H1 (cell line): Measurements from ENCODE around the gene SLC12A2. TPM values are rescaled to one million over a fixed set of nuclear protein-coding genes. Genes with fewer than 3 reads are reported as not detected.

Experiments
- CTCF ChIA-PET: fragments of 300-600 bp; sonication (Branson Sonifier 250); formaldehyde crosslinking; loops from one replicate; lab custom pipeline; 2021; ENCODE audit not compliant: partially characterized antibody; lab: Charles Lee
- POLR2A ChIA-PET: fragments of 300-600 bp; sonication (Branson Sonifier 250); formaldehyde crosslinking; loops from one replicate; lab custom pipeline; 2021; ENCODE audit warnings: inconsistent platforms; ENCODE audit not compliant: partially characterized antibody; lab: Charles Lee
- DNase-seq, 2 experiments: peaks; one replicate each; pipeline versions ENCODE4 v3.0.0 to v3.0.0-alpha.2; 2010 to 2022; ENCODE audit warnings: low spot score in 2 of 2, low read depth in 1 of 2, mixed read lengths in 1 of 2
- FAIRE-seq: peaks from 2 replicates; lab custom pipeline; 2011; peaks lifted over from hg19 to GRCh38; lab: Jason Lieb, UNC
- H2AFZ ChIP-seq: 2 replicates; pipeline ENCODE4 v1.8.1; 2012; ENCODE audit warnings: low read length, inconsistent platforms
- H2AK5ac ChIP-seq: 2 replicates; pipeline ENCODE4 v1.6.1; 2013; ENCODE audit warnings: low read depth, low read length
- H2BK120ac ChIP-seq: replicated peaks from 2 replicates; pipeline ENCODE3; 2013; ENCODE audit warnings: low read depth, low read length, inconsistent platforms
- H2BK12ac ChIP-seq: 2 replicates; pipeline ENCODE4 v1.6.1; 2013; ENCODE audit warnings: low read depth, low read length
- H2BK15ac ChIP-seq: 2 replicates; pipeline ENCODE4 v1.6.1; 2013; ENCODE audit warnings: low read length
- H2BK20ac ChIP-seq: 2 replicates; pipeline ENCODE4 v1.6.1; 2013; ENCODE audit warnings: low read length
- H2BK5ac ChIP-seq: 2 replicates; pipeline ENCODE4 v1.6.1; 2013; ENCODE audit warnings: low read depth, low read length
- H3K14ac ChIP-seq: 2 replicates; pipeline ENCODE4 v1.6.1; 2013; ENCODE audit warnings: inconsistent platforms; ENCODE audit not compliant: insufficient read length
- H3K18ac ChIP-seq: 2 replicates; pipeline ENCODE4 v1.6.1; 2013; ENCODE audit warnings: low read length; ENCODE audit errors: extremely low read depth
- H3K23ac ChIP-seq: 2 replicates; pipeline ENCODE4 v1.6.1; 2013; ENCODE audit warnings: inconsistent platforms; ENCODE audit not compliant: insufficient read length
- H3K23me2 ChIP-seq: 2 replicates; pipeline ENCODE4 v1.6.1; 2013; ENCODE audit warnings: low read depth, low read length
- H3K27ac ChIP-seq: 2 replicates; pipeline ENCODE4 v1.6.1; 2011; ENCODE audit warnings: low read depth, low read length, inconsistent platforms
- H3K27me3 ChIP-seq, 4 experiments: replicated peaks in 1 of 4; 1 replicate in 1 of 4; 2 replicates in 3 of 4; pipeline versions ENCODE4 v1.6.1 to v1.8.1; 2011 to 2013; ENCODE audit warnings: low read length in 3 of 4, mild to moderate bottlenecking in 3 of 4, inconsistent platforms in 2 of 4, mixed read lengths in 2 of 4, moderate library complexity in 1 of 4; ENCODE audit not compliant: control insufficient read depth in 3 of 4, insufficient read depth in 3 of 4; ENCODE audit errors: extremely low read depth in 1 of 4
- H3K36me3 ChIP-seq, 4 experiments: 2 replicates each; pipeline versions ENCODE4 v1.6.1 to v1.8.1; 2011 to 2013; ENCODE audit warnings: mild to moderate bottlenecking in 4 of 4, low read length in 3 of 4, moderate library complexity in 2 of 4, control low read depth in 1 of 4, inconsistent platforms in 1 of 4; ENCODE audit not compliant: insufficient read depth in 4 of 4, control insufficient read depth in 2 of 4
- H3K4ac ChIP-seq: replicated peaks from 2 replicates; pipeline ENCODE3; 2013; ENCODE audit warnings: low read length, low read depth, mixed read lengths, inconsistent platforms; ENCODE audit not compliant: insufficient read length
- H3K4me1 ChIP-seq, 4 experiments: replicated peaks in 1 of 4; 1 replicate in 1 of 4; 2 replicates in 3 of 4; pipeline versions ENCODE4 v1.6.1 to v1.8.1; 2011 to 2013; ENCODE audit warnings: low read length in 3 of 4, inconsistent platforms in 2 of 4, mixed read lengths in 1 of 4; ENCODE audit not compliant: insufficient read depth in 4 of 4, control insufficient read depth in 3 of 4
- H3K4me2 ChIP-seq, 2 experiments: 2 replicates each; pipeline versions ENCODE4 v1.6.1 to v1.8.1; 2011 to 2013; ENCODE audit warnings: low read depth in 2 of 2, low read length in 2 of 2, control low read depth in 1 of 2, inconsistent platforms in 1 of 2, mild to moderate bottlenecking in 1 of 2; ENCODE audit not compliant: insufficient read depth in 1 of 2
- H3K4me3 ChIP-seq, 4 experiments: fragments of 200-600, 300-600 bp in 1 of 4; sonication (generic), shearing (Covaris generic), sonication (Bioruptor Twin) in 1 of 4; 2 replicates each; pipeline versions ENCODE4 v1.5.1 to v1.8.1; 2011 to 2016; ENCODE audit warnings: low read length in 4 of 4, low read depth in 3 of 4, control low read depth in 2 of 4, inconsistent platforms in 2 of 4, mild to moderate bottlenecking in 2 of 4, mixed read lengths in 1 of 4, moderate library complexity in 1 of 4; ENCODE audit not compliant: insufficient read depth in 2 of 4; ENCODE audit errors: extremely low read depth in 1 of 4
- H3K56ac ChIP-seq: replicated peaks from 2 replicates; pipeline ENCODE3; 2013; ENCODE audit warnings: low read depth, mild to moderate bottlenecking, mixed read lengths, low read length, inconsistent platforms; ENCODE audit not compliant: insufficient read length
- H3K79me1 ChIP-seq: 2 replicates; pipeline ENCODE4 v1.6.1; 2013; ENCODE audit warnings: low read depth, low read length, control low read depth
- H3K79me2 ChIP-seq, 2 experiments: 2 replicates each; pipeline versions ENCODE4 v1.6.1 to v1.8.1; 2012 to 2013; ENCODE audit warnings: low read length in 2 of 2, mild to moderate bottlenecking in 2 of 2, inconsistent platforms in 1 of 2; ENCODE audit not compliant: insufficient read depth in 2 of 2, control insufficient read depth in 1 of 2
- H3K9ac ChIP-seq, 4 experiments: replicated peaks in 1 of 4; 1 replicate in 1 of 4; 2 replicates in 3 of 4; pipeline versions ENCODE4 v1.6.1 to v1.8.1; 2011 to 2013; ENCODE audit warnings: low read depth in 3 of 4, low read length in 3 of 4, control low read depth in 2 of 4, mild to moderate bottlenecking in 2 of 4, moderate library complexity in 2 of 4, inconsistent platforms in 1 of 4; ENCODE audit errors: extremely low read depth in 1 of 4
- H3K9me3 ChIP-seq, 2 experiments: 2 replicates each; pipeline versions ENCODE4 v1.6.1 to v1.8.1; 2012 to 2013; ENCODE audit warnings: mild to moderate bottlenecking in 2 of 2, moderate library complexity in 2 of 2, control low read depth in 1 of 2, inconsistent platforms in 1 of 2, low read depth in 1 of 2, low read length in 1 of 2, mixed read lengths in 1 of 2; ENCODE audit not compliant: insufficient read depth in 2 of 2
- H4K20me1 ChIP-seq, 2 experiments: replicated peaks in 1 of 2; 2 replicates each; pipeline versions ENCODE3 to v1.8.1; 2011 to 2013; ENCODE audit warnings: inconsistent platforms in 2 of 2, low read length in 2 of 2, mild to moderate bottlenecking in 1 of 2; ENCODE audit not compliant: insufficient read depth in 2 of 2, control insufficient read depth in 1 of 2
- H4K5ac ChIP-seq: 2 replicates; pipeline ENCODE4 v1.6.1; 2013; ENCODE audit warnings: low read length, low read depth, mixed read lengths, inconsistent platforms; ENCODE audit not compliant: insufficient read length
- H4K8ac ChIP-seq: 2 replicates; pipeline ENCODE4 v1.8.0; 2013; ENCODE audit warnings: mild to moderate bottlenecking, moderate library complexity, low read length, inconsistent platforms; ENCODE audit not compliant: insufficient read depth; ENCODE audit errors: extremely low read depth
- H4K91ac ChIP-seq: replicated peaks from 2 replicates; pipeline ENCODE3; 2013; ENCODE audit warnings: low read length, mixed read lengths, inconsistent platforms; ENCODE audit not compliant: insufficient read length
- ASH2L ChIP-seq: fragments of 200-600, 300-600 bp; sonication (generic); IDR thresholded peaks from one replicate; pipeline ENCODE4 v1.7.1; 2017; ENCODE audit warnings: low read length
- BACH1 ChIP-seq: IDR thresholded peaks from 2 replicates; pipeline ENCODE4 v1.6.1; 2012; ENCODE audit warnings: low read length, improper control_type of control experiment
- CHD1 ChIP-seq: IDR thresholded peaks from 2 replicates; pipeline ENCODE4 v1.6.1; 2012; ENCODE audit warnings: low read depth, low read length, improper control_type of control experiment
- CTBP2 ChIP-seq: IDR thresholded peaks from 2 replicates; pipeline ENCODE4 v1.7.0; 2011; ENCODE audit warnings: borderline replicate concordance, mild to moderate bottlenecking, moderate library complexity, mixed read lengths, low read length; ENCODE audit not compliant: insufficient read depth, insufficient read length
- EZH2 ChIP-seq: fragments of 200-600 bp; sonication (generic); IDR thresholded peaks from 2 replicates; pipeline ENCODE4 v1.7.1; 2012; ENCODE audit warnings: low read depth, mild to moderate bottlenecking, moderate library complexity, low read length, inconsistent platforms; ENCODE audit not compliant: severe bottlenecking
- FOSL1 ChIP-seq: IDR thresholded peaks from 2 replicates; pipeline ENCODE4 v1.6.1; 2011; ENCODE audit warnings: mild to moderate bottlenecking, low read depth, low read length, moderate library complexity; ENCODE audit not compliant: insufficient read depth
- JUND ChIP-seq: IDR thresholded peaks from 2 replicates; pipeline ENCODE4 v1.6.1; 2011; ENCODE audit warnings: mild to moderate bottlenecking, improper control_type of control experiment, low read length
- KDM1A ChIP-seq: fragments of 200-600, 300-600 bp; sonication (generic); IDR thresholded peaks from 2 replicates; pipeline ENCODE4 v1.7.1; 2016; ENCODE audit warnings: mild to moderate bottlenecking, low read length, borderline replicate concordance
- KDM4A ChIP-seq: IDR thresholded peaks from one replicate; pipeline ENCODE4 v1.7.1; 2012; ENCODE audit warnings: low read depth, mild to moderate bottlenecking, moderate library complexity, low read length, inconsistent platforms; ENCODE audit not compliant: severe bottlenecking
- RBBP5 ChIP-seq: IDR thresholded peaks from 2 replicates; pipeline ENCODE4 v1.7.1; 2012; ENCODE audit warnings: low read depth, mild to moderate bottlenecking, inconsistent platforms, low read length, moderate library complexity, borderline replicate concordance
- SIX5 ChIP-seq: IDR thresholded peaks from 2 replicates; pipeline ENCODE4 v1.6.1; 2011; ENCODE audit warnings: mild to moderate bottlenecking, low read depth, low read length
- TAF1 ChIP-seq: IDR thresholded peaks from 2 replicates; pipeline ENCODE4 v1.6.1; 2011; ENCODE audit warnings: mild to moderate bottlenecking, low read depth, low read length
- YY1 ChIP-seq: IDR thresholded peaks from 2 replicates; pipeline ENCODE4 v1.6.1; 2011; ENCODE audit warnings: low read depth, mild to moderate bottlenecking, low read length
- WGBS, 2 experiments: shearing (Covaris generic) in 1 of 2; methylation state at CpG; one replicate each; pipeline versions ENCODE4 v1.1.6 to v1.1.7; 2013 to 2015; ENCODE audit warnings: low lambda C conversion rate in 2 of 2, mixed read lengths in 2 of 2, inconsistent platforms in 1 of 2, low coverage in 1 of 2, missing lambda C conversion rate in 1 of 2; ENCODE audit not compliant: insufficient replicate concordance in 2 of 2, insufficient coverage in 1 of 2, insufficient read length in 1 of 2; ENCODE audit errors: extremely low coverage in 1 of 2, missing lambda C conversion rate in 1 of 2; 5-methylcytosine and 5-hydroxymethylcytosine counted together
- polyA plus RNA-seq, 7 experiments: library from polyadenylated mRNA; depleted of rRNA in 3 of 7; stranded (reverse) in 5 of 7; unstranded in 2 of 7; fragments of >200 nt in 5 of 7; fragments of 200-250 nt in 2 of 7; gene quantifications; 1 replicate in 5 of 7; 2 replicates in 1 of 7; 4 replicates in 1 of 7; pipeline versions ENCODE4 v1.2.1 to v1.2.3, GENCODE V29; 2011 to 2013; ENCODE audit warnings: missing spikeins in 2 of 7, mixed read lengths in 2 of 7
- total RNA-seq: library from RNA; stranded (reverse); fragmentation: NEBNext Ultra II Directional; extraction: Animal tissue kit (Norgen Biotek cat#: 25700); gene quantifications from 2 replicates; pipeline ENCODE4 v1.2.1, GENCODE V29; 2021

The SLC12A2 gene
- total and polyA plus RNA-seq, 2 of the 8 experiments (the other 6 are each of a cell fraction or from before 2014, with no cell fraction given) = 2.6 to 16.2 TPM

- no peaks in the 10 kb centered on the region; a peak in 2 of 8 replicates for H3K36me3 ChIP-seq
- no peaks in the 10 kb centered on the region for H3K4me1 ChIP-seq
- DNase-seq (no peak), FAIRE-seq (no peak)
- ChIA-PET CTCF (no interaction called here), POLR2A (interaction anchor here (0.6 kb wide), 1 partner anchor 50 kb away, joined by 3 read pairs; no protein-coding TSS in a partner anchor)
- no peak overlapping the region for H2BK20ac ChIP-seq
- H3K27ac ChIP-seq = no peak overlapping the region
- H2BK15ac ChIP-seq = no peak overlapping the region
- no peak overlapping the region for H2BK120ac ChIP-seq
- H3K4me3 ChIP-seq = no peak overlapping the region
- H4K20me1 ChIP-seq = no peaks in the 10 kb centered on the region
- no peak for TF ChIP-seq CTBP2
- TF ChIP-seq KDM1A = no peak
- no peak for TF ChIP-seq EZH2
- TF ChIP-seq YY1 = no peak
- no peak for TF ChIP-seq ASH2L
- no peak for TF ChIP-seq RBBP5
- no peak for TF ChIP-seq FOSL1
- TF ChIP-seq JUND = no peak
- TF ChIP-seq KDM4A = no peak
- no peak for TF ChIP-seq BACH1
- no peak for TF ChIP-seq CHD1
- no peak for TF ChIP-seq SIX5
- no peak for TF ChIP-seq TAF1
- H3K9ac ChIP-seq = no peak overlapping the region
- H4K8ac ChIP-seq = no peak overlapping the region
- no peak overlapping the region for H4K91ac ChIP-seq
- H3K23ac ChIP-seq = no peak overlapping the region
- H3K79me2 ChIP-seq = no peaks in the 10 kb centered on the region
- H2BK12ac ChIP-seq = no peak overlapping the region
- H2AFZ ChIP-seq = no peak overlapping the region
- no peaks in the 10 kb centered on the region for H3K23me2 ChIP-seq
- no peak overlapping the region for H3K56ac ChIP-seq
- no peak overlapping the region for H2BK5ac ChIP-seq
- no peak overlapping the region for H4K5ac ChIP-seq
- no peak overlapping the region for H3K14ac ChIP-seq
- H3K18ac ChIP-seq = no peak overlapping the region
- H3K4me2 ChIP-seq = no peak overlapping the region
- H2AK5ac ChIP-seq = no peak overlapping the region
- H3K79me1 ChIP-seq = no peaks in the 10 kb centered on the region
- H3K4ac ChIP-seq = no peak overlapping the region
- no peaks in the 10 kb centered on the region for H3K27me3 ChIP-seq
- H3K9me3 ChIP-seq = no peaks in the 10 kb centered on the region
- WGBS, 2 experiments = 86% methylated on average over 2 of the region's 2 CpGs; no CpG with 5 or more reads in 1 of the 2 experiments
These were observed 60.3 kb downstream of the SLC12A2 start for GRCh38 chr5:128143911-128144310.
